HTR-8/SVneo (cell line): ENCODE measurements around the gene NCKAP5.

Experiments used
- DNase-seq: peaks from one replicate; pipeline ENCODE4 v3.0.0; 2011; ENCODE audit warnings: low spot score, mixed read lengths; ENCODE audit not compliant: insufficient read length
- FAIRE-seq: peaks from 2 replicates; lab custom pipeline; 2011; peaks lifted over from hg19 to GRCh38; lab: Jason Lieb, UNC

Gene NCKAP5

DNA sequence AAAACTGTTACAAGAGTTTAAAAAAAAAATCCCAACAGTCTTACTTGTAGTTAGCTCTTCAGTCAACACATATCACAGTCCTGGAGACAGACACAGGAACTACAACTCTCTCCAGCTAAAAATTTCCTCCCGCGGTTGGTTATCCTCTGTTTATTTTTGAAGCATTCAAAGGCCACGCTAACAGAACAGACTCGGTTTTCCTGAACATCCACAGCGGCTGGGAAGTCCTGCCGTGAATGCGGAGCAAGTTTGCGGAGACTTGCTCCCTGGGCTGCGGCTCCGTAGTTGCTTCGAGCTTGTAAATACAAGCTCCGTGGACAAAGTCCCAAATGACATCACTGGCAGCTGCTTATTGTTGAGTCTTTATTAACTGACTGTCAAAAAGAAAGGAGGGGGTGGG lies at the start of gene NCKAP5:
Gene NCKAP5 (minus strand): TSS at position 292 of the 400 bp plus-strand sequence. CDS start 50,937 bp downstream, outside the sequence.
- DNase-seq = no peak
- FAIRE-seq = no peak

- DNase-seq = no peak
- FAIRE-seq = no peak
Measured at GRCh38 chr2:133609664-133610063, 41.4 kb upstream of the NCKAP5 start.

- no peak for DNase-seq
- FAIRE-seq = no peak
Measured at GRCh38 chr2:133608291-133608690, 40.0 kb upstream of the NCKAP5 start.

DNA sequence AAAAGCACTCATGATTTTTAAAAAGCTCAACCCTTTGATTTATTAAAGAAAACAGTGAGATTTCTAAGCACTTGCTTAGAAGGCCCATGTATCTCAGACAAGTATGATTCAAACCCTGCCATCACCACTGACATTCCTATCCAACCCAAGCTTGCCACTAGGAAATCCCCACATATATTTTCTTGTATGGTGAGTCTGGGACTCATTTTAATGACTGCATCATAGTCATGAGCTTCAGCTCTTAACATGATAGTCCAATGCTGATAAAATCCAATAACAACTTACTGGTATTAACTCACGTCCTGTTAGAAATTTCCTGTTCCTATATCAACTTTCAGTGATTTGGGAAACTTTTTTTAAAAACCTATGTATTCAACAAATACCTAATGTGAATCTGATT lies 39.4 kb upstream of the NCKAP5 start:
- FAIRE-seq = no peak
- DNase-seq = no peak

- FAIRE-seq (no peak), DNase-seq (no peak)
Measured at GRCh38 chr2:133606616-133607015, 38.4 kb upstream of the NCKAP5 start.

DNA sequence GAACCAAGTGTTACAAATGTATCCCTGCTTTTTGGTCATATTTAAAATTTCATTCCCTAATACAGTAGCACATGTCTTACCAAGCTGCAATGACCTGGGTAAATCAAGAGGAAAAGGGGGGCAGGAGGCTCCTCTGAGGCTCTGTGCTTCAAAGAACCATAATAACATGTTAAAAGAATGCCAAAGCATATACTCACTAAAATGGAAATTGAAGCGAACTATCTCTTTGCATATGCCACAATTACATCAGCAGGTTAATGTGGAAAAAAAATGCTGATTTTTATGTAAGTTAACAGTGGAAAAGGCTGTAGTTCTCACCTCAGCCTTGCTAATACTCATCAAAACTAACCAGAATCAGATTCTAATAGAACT lies 37.5 kb upstream of the NCKAP5 start:
- FAIRE-seq = no peak

GRCh38 chr2:133605011-133605765 lies 36.9 kb upstream of the NCKAP5 start:
- FAIRE-seq = no peak
- DNase-seq = no peak

More for the DNA sequence above, 37.5 kb upstream of the NCKAP5 start:
- DNase-seq = no peak

GRCh38 chr2:133603109-133603508 lies 34.8 kb upstream of the NCKAP5 start:
- DNase-seq = no peak

DNA sequence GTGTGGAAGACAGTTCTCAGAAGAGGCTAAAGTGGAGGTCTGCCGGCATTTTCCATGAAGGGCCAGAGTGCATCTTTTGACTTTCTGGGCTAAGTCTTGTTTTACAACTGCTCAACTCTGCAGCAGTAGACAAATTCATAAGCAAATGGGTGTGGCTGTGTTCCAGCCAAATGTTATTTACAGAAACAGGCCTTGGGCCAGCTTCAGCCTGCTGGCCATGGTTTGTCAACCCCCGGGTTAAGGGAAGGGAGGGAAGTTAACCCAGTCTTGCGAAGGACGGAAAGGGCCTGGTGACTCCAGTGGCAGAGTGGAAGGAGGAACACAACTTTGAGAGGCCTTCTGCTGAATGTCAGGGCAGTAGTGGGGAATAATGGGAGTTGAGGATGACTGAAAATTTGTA lies 34.3 kb upstream of the NCKAP5 start:
- DNase-seq (no peak), FAIRE-seq (no peak)

More at GRCh38 chr2:133603109-133603508, 34.8 kb upstream of the NCKAP5 start:
- FAIRE-seq = no peak

DNA sequence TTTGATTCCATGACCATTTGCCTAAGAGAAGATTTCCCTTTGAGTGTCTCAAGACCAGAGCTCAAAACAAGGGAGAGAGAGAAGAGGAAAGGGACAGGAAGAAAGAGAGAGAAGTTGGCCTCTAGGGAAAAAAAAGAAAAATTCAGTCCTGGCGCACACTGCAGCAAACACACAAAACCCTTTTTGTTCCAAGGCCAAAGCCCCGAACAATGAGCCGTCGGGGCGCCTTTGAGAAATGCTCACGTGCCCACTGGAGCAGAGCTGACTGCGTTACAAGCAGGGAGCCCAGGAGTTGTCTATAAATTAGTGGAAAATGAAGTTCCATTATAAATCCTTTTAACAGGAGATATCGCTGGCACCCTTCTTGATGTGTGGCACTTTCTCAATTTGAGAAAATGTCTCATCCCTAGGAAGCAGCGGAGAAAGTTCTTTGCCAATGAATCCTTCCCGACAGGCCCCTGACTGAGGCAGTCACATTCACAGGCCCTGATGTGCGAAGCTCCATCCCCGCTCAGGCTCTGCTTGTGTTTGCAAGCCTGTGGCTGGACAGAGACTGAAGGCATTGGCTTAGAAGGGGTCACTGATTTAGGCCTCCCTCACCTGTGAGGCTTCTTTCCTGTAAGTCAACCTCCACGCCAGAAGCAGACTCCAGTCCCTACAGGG lies 32.1 kb upstream of the NCKAP5 start:
- DNase-seq (no peak), FAIRE-seq (no peak)

GRCh38 chr2:133599811-133600210 lies 31.5 kb upstream of the NCKAP5 start:
- no peak for FAIRE-seq
- DNase-seq = no peak

DNA sequence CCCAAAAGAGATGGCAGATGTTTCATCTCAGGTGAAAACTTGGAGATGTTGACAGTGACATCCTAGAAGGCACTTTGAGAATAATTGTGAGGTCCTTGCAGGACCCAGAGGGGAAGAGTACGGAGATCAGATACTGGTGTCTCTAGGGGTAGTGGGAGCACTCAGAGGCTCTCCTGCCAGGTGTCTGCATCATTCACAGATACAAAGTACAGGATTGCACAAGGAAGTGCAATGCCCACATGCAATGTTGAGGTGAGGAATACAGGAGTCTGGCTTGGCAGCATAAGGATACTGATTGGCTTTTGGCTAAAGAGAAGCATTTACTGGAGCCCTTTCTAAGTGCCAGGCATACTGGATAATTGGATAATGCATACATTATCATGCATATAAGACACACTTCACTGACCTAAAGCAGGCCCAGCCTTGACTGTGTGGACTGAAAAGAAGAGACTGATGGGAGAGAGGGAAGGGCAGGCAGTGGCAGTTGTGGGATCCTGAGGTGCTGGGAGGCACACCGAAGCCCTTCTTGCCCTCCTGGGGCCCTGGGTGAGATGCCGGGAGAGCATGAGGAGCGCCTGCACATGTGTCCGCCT lies 31.0 kb upstream of the NCKAP5 start:
- DNase-seq (no peak), FAIRE-seq (no peak)

GRCh38 chr2:133598769-133599168 lies 30.5 kb upstream of the NCKAP5 start:
- FAIRE-seq = no peak
- no peak for DNase-seq

GRCh38 chr2:133596701-133597393 lies 28.6 kb upstream of the NCKAP5 start:
- FAIRE-seq (no peak), DNase-seq (no peak)

- DNase-seq = no peak
Measured at GRCh38 chr2:133591164-133591563, 22.9 kb upstream of the NCKAP5 start.

DNA sequence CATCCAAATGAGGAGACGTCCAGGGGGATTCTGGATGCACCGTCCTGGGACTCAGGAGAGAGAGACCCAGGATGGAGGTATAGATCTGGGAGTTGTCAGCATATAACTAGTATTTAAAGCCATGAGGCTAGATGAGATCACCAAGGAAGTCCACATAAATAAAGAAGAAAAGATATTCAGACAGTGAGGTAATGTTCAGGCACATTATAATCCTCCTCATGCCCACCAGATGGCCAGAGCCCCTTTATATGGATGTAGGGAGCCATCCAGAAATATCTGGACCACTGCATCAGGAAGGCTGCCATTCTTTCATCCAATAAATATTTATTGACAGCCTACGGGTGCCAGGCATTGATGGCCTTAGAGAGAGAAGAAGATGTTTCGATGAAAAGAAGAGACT lies 21.2 kb upstream of the NCKAP5 start:
- no peak for DNase-seq
- no peak for FAIRE-seq

More at GRCh38 chr2:133591164-133591563, 22.9 kb upstream of the NCKAP5 start:
- no peak for FAIRE-seq

- no peak for FAIRE-seq
- no peak for DNase-seq
Measured at GRCh38 chr2:133588144-133588543, 19.9 kb upstream of the NCKAP5 start.

DNA sequence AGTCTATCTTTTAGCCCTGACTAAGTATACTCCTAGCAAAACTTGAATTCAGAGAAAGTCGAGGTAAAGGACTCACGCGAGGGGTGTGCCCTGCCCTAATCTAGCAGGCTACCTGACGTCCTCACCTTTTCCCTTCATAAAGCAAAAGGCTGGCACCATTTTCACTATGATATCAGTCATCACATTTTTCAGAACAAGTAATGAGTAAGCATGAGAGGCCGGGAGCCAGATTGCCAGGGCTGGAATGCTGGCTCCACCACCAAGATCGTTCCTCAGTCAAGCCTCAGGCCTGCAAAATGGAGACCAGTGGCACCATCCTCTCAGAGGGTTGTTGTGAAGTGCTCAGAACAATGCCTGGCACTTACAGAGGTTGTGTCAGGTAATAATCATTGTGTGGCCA lies 18.7 kb upstream of the NCKAP5 start:
- FAIRE-seq (no peak), DNase-seq (no peak)

GRCh38 chr2:133581010-133581760 lies 12.9 kb upstream of the NCKAP5 start:
- DNase-seq (no peak), FAIRE-seq (no peak)

DNA sequence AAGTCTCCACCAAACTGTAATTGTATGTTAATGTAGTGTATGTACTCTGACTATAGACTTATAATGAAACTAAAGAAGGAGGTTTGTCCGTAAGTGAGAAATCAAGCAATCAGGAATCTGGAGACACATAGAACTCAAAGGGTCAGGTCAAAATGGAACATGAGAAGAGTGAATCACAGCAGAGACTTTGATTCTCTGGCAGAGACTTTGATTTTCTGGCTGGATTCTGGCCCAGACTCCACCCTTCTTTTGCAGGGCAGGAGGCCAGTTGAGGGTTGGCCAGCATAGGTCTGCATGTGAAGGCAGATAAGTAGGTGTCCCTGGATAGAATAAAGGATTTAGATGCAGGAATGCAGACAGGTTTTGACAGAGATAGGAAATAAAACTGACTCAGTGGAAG lies 11.0 kb upstream of the NCKAP5 start:
- DNase-seq = no peak
- FAIRE-seq = no peak
